GM12865 (cell line): ENCODE measurements around the gene ZNF526.
"Not testable (repeated sequence)": the region's sequence is repeated elsewhere in the genome, so short reads cannot be mapped to it uniquely, and the experiment has no call there.

ENCODE experiments used
- DNase-seq: peaks from one replicate; pipeline ENCODE4 v3.0.0; 2010; ENCODE audit warnings: low read depth
- H3K4me3 ChIP-seq: 2 replicates; pipeline ENCODE4 v1.5.1; 2011; ENCODE audit warnings: mild to moderate bottlenecking, low read depth, low read length, control low read depth
- TF ChIP-seq, protein P1 (sequence below): IDR thresholded peaks from 2 replicates; pipeline ENCODE4 v1.5.1; 2011; ENCODE audit warnings: low read length, control low read depth, low read depth, inconsistent platforms; ENCODE audit not compliant: insufficient read depth; ENCODE audit errors: missing control alignments

The ZNF526 gene

DNA sequence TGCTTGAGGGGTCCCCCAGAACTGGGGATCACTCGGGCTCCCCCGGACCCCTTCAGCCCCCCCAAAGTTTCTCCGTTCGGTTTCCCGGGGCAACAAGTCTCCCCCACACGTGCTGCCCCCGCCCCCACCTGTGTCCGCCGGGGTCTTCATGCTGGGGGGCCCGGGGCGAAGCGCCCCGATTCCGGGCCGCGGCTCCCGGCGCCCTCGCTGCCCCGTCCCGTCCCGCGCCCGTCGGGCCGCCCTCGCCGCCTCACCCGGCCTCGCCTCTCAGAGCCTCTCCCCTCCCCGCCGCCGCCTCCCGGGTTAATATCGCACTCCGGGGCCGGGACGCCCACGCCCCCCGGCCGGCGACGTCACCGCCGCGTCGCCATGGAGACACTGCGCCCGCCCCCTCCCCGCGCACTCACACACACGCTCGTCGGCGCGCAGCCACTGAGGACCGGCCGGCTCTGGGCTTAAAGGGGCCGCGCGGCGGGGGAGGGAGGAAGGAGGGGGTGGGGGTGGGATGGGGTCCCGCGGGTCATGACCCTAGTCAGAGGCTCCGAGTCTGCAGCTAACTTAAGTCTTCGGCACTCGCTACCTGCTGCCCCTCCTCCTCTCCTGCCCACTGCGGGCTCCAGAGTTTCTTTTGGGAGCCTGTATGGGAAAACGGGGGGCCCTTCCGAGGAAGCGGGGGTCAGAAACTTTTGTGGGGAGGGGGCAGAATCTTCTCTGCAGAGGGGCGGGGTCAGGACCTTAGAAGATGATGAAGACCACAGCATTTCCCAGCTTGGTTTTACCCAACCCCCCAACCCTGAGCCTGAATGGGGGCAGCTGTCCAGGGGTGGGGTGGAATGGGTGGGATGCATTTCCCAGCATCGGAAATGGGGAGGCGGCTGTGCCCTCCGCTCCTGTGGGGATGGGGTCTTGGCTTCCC lies 35.0 kb downstream of the ZNF526 start, which contains the start of gene ERF:
TSS of gene ERF (minus strand) at position 279 of the 916 bp plus-strand sequence. CDS start at position 150, 129 bp downstream.
- H3K4me3 ChIP-seq = peak within 1 kb of the TSS; percentile 100
- peak; percentile 96 for DNase-seq
- TF ChIP-seq, protein P1, sequence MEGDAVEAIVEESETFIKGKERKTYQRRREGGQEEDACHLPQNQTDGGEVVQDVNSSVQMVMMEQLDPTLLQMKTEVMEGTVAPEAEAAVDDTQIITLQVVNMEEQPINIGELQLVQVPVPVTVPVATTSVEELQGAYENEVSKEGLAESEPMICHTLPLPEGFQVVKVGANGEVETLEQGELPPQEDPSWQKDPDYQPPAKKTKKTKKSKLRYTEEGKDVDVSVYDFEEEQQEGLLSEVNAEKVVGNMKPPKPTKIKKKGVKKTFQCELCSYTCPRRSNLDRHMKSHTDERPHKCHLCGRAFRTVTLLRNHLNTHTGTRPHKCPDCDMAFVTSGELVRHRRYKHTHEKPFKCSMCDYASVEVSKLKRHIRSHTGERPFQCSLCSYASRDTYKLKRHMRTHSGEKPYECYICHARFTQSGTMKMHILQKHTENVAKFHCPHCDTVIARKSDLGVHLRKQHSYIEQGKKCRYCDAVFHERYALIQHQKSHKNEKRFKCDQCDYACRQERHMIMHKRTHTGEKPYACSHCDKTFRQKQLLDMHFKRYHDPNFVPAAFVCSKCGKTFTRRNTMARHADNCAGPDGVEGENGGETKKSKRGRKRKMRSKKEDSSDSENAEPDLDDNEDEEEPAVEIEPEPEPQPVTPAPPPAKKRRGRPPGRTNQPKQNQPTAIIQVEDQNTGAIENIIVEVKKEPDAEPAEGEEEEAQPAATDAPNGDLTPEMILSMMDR = no peak

DNA sequence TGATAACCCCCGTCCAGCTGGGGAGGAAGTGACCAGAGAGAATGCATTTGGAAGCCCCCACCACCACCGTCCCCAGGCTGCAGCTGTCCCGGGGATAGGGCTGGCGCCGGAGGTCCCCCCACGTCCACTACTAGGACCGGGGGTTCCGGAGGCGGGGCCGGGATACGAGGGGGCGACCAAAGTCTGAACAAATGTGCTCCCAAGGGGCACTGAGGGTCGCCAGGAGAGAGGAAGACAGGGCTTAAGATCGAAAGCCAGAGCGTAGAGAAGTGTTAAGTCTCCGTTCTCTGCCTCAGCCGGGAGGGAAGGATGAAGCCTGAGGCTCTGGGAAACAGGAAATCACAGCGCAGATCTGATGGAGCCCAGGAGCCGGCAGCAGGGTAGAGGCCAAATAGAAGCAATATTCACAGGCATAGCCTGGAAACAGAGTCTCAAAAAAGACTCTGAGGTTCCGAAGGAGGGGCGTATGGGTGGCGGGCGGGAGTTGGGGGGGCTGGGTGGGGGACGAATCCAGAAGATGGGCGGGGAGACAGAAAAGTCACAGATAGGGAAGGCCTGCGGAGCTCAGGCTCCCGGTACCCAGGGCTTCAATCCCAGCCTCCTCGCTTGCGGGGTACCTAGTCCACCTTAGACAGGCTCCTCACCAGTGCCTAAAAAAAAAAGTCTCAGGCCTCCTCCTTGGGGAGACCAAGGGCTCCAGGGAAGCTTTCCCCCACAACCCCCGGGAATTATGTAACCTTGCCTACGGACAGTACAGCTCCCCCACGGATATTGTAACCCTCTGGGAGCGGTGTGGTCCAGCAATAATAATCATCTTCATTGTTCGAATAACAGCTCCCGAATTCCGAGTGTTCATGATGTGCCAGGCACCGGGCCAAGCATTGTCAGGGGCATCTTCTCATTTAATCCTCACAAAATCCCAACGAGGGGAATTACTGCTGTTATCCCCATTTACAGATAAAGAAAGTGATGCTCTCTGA lies 35.9 kb downstream of the ZNF526 start:
- TF ChIP-seq, protein P1 = no peak
- peak overlapping the region; percentile 72 for H3K4me3 ChIP-seq
- DNase-seq = no peak

DNA sequence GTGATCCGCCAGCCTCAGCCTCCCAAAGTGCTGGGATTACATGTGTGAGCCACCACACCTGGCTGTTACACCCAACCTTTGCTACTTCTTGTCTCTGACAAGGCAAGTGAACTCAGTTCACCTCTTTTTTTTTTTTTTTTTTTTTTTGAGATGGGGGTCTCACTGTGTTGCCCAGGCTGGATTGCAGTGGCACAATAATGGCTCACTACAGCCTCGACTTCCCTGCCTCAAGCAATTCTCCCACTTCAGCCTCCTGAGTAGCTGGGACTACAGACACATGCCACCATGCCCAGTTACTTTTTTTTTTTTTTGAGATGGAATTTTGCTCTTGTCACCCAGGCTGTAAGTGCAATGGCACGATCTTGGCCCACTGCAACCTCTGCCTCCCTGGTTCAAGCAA lies 37.7 kb downstream of the ZNF526 start:
- not testable (repeated sequence) for DNase-seq, H3K4me3 ChIP-seq

DNA sequence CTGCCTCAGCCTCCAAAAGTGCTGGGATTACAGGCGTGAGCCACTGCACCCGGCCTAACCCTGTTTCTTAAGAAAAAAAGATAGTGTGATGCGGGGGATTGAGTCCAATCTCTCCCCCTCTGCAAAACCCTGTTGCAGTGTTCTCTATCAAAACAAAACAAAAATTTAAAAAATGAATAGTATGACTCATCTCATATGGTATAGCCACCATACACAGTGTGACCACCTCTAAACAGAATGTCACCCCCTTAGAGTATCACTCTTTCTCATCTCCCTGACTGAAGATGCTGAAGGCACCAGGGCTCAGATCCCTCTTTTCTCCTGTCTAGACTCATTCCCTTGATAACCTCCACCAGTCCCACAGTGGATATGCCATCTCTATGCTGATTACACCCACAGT lies 41.7 kb downstream of the ZNF526 start:
- no peak for DNase-seq
- TF ChIP-seq, protein P1 = no peak
- no peak overlapping the region for H3K4me3 ChIP-seq

DNA sequence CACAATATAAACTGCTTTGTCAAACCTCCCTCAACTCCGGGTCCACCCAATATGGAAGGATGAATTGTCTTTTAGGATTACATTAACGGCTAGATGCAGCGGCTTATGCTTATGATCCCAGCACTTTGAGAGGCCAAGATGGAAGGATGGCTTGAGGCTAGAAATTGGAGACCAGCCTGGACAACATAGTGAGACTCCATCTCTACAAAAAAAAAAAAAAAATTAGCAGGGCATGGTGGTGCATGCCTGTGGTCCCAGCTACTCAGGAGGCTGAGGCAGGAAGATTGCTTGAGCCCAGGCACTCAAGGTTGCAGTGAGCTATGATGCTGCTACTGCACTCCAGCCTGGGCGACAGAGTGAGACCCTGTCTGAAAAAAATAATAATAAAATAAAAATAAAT lies 46.0 kb downstream of the ZNF526 start:
- H3K4me3 ChIP-seq, DNase-seq: not testable (repeated sequence)

DNA sequence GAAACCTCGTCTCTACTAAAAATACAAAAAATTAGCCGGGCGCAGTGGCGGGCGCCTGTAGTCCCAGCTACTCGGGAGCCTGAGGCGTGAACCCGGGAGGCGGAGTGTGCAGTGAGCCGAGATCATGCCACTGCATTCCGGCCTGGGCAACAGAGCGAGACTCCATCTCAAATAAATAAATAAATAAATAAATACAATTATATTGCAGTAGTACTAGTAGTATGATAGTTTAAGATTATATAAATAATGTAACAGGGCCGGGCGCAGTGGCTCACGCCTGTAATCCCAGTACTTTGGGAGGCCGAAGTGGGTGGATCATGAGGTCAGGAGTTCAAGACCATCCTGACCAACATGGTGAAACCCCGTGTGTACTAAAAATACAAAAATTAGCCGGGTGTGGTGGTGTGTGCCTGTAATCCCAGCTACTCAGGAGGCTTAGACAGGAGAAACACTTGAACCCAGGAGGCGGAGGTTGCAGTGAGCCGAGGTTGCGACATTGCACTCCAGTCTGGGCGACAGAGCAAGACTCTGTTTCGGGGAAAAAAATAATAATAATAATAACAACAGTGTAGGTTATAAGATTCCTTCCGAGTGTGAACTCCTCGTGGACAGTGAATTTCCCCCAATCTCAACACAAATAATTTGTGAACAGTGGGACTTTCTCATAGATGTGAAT lies 47.0 kb downstream of the ZNF526 start:
- DNase-seq = not testable (repeated sequence)

DNA sequence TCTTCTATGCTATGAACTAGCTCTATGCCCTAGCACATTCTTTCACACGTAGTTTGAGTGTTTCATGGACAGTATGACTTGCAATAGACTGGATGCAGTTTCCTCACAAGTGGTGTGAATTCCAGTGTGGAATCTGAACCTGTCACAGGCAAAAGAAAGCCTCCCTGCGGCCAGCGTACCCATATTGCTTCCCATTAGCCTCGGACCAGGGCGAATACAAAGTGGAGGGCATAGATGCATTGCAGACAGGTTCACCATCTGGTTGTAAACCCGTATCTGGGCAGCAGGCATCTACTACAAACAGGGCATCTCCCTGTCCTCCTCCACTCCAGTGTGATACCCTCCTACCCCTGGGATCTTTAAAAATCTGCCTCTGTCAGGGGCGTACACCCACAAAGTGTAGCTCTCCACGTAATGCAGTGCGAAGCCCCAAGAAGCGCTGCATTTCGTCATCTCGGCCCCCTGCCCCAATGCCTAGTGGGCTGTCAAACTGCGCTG lies 47.6 kb downstream of the ZNF526 start:
- H3K4me3 ChIP-seq = peak overlapping the region; percentile 63
- TF ChIP-seq, protein P1 = no peak
- no peak for DNase-seq

More for the DNA sequence above, 47.0 kb downstream of the ZNF526 start:
- H3K4me3 ChIP-seq = not testable (repeated sequence)

DNA sequence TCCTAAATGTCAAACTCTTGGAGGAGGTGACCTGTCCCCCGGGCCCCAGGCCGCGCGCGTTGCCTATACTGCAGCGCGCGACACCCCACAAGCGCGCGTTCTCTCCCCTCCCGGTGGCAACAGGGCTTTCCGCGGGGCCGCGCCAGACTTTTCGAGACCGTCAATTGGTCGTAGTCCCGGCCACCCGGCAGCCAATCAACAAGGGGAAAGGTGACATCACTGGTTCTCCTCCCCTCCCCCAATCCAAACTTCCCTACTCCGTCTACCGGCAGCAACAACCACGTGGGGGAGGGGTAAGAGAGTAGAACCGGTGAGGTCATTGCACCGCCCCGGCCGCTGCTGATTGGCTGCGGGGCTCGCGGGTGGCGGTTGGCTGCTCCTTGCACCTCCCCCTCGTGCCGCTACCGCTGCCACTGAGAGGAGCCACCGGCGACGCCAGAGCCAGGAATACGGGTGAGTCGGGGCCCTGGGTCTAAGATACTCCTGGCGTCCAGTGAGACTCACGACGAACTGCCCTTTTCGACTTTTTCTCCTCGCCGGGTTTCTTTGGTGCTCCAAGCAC lies 48.1 kb downstream of the ZNF526 start:
- peak overlapping the region; percentile 72 for H3K4me3 ChIP-seq
- peak; percentile 100 for DNase-seq
- TF ChIP-seq, protein P1 = no peak
